Mesodermal cell (in vitro differentiated cells): ENCODE results near the gene BARX1.

Experiments used
- H3K27ac ChIP-seq: 2 replicates; pipeline ENCODE4 v1.7.0; 2013; ENCODE audit warnings: mild to moderate bottlenecking, low read depth, low read length, moderate library complexity; ENCODE audit not compliant: severe bottlenecking
- H3K36me3 ChIP-seq: 2 replicates; pipeline ENCODE4 v1.7.1; 2013; ENCODE audit warnings: mild to moderate bottlenecking, low read length, moderate library complexity; ENCODE audit not compliant: control insufficient read depth, insufficient read depth
- H3K4me1 ChIP-seq: one replicate; pipeline ENCODE4 v1.7.1; 2013; ENCODE audit warnings: mild to moderate bottlenecking, low read length; ENCODE audit not compliant: insufficient read depth, control insufficient read depth, poor library complexity, severe bottlenecking
- H3K4me3 ChIP-seq: 2 replicates; pipeline ENCODE4 v1.7.0; 2013; ENCODE audit warnings: low read length, control low read depth, mild to moderate bottlenecking; ENCODE audit not compliant: insufficient read depth, poor library complexity, severe bottlenecking; ENCODE audit errors: extremely low read depth
- H3K9me3 ChIP-seq: 2 replicates; pipeline ENCODE4 v1.7.1; 2013; ENCODE audit warnings: mild to moderate bottlenecking, low read length, moderate library complexity; ENCODE audit not compliant: control insufficient read depth
- WGBS, 2 experiments: methylation state at CpG; one replicate each; pipeline ENCODE4 v1.1.5; 2013; ENCODE audit warnings: missing lambda C conversion rate in 2 of 2; ENCODE audit not compliant: insufficient coverage in 2 of 2; 5-methylcytosine and 5-hydroxymethylcytosine counted together

BARX1 gene

DNA sequence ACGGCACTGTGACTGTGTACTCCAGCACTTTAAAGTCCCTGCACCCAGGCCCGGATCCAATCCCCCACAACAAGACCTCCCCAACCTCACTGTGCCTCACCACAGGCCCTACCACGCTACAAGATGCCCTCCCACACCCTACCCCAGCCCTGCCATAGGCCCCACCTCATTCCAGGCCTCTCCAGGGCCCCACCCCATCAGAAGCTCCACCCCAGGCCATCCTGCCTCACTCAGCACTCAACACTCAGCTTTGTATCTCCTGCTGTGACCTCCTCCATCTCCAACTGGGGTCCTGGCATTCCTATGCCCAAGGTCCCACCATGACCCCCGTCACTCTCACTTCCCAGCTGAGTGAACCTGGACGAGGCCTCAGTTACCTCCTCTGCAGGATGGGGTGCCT lies 38.8 kb downstream of the BARX1 start:
- 59 to 85% methylated on average over 4 to 5 of the region's 5 CpGs for WGBS, 2 experiments
- Histone ChIP-seq H3K36me3 (no peaks in the 10 kb centered on the region), H3K4me3 (no peak overlapping the region), H3K9me3 (no peaks in the 10 kb centered on the region), H3K4me1 (no peaks in the 10 kb centered on the region), H3K27ac (no peak overlapping the region)

- no peaks in the 10 kb centered on the region for H3K4me1 ChIP-seq
- H3K4me3 ChIP-seq = no peak overlapping the region
- no peaks in the 10 kb centered on the region for H3K9me3 ChIP-seq
- H3K27ac ChIP-seq = no peak overlapping the region
- no peaks in the 10 kb centered on the region for H3K36me3 ChIP-seq
- 55 to 69% methylated on average over 12 to 21 of the region's 27 CpGs for WGBS, 2 experiments
These were observed 43.2 kb downstream of the BARX1 start for GRCh38 chr9:93911801-93912554.

DNA sequence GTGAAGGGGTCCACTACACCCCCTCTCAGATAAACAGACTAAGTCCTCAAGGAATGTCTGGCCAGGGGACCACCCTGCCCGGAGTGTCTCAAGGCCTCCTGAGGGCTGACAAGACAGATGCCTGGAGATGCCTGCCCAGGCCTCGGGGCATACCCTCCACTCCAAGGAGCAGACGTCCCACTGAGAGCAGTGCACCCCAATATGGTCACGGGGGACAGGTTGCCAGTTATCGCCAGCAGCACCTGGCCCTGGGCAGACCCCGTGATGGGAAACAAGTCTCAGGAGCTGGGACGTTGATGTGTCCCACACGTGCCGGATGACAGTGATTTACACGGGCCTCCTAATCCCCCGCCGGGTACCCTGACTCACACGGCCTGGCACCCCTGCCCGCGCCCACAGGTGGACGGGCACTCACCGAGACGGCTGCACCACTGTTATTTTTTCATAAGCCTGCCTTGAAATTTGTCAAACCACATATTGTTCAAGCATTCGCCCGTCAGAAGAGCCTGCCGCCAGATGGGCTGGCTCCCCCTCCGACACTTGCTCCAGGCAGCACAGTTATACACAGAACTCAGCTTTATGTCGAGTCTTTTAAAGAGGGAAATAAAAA lies 43.9 kb downstream of the BARX1 start:
- H3K9me3 ChIP-seq = no peaks in the 10 kb centered on the region
- H3K36me3 ChIP-seq = no peaks in the 10 kb centered on the region
- 87 to 93% methylated on average over 20 to 23 of the region's 23 CpGs for WGBS, 2 experiments
- no peak overlapping the region for H3K27ac ChIP-seq
- H3K4me1 ChIP-seq = no peaks in the 10 kb centered on the region
- H3K4me3 ChIP-seq = no peak overlapping the region

GRCh38 chr9:93910598-93910997 lies 44.6 kb downstream of the BARX1 start:
- WGBS, 2 experiments = 82 to 84% methylated on average over 6 to 7 of the region's 7 CpGs
- no peak overlapping the region for H3K27ac ChIP-seq

GRCh38 chr9:93910196-93910595 lies 45.0 kb downstream of the BARX1 start:
- 90 to 96% methylated on average over 6 to 10 of the region's 10 CpGs for WGBS, 2 experiments
- no peak overlapping the region for H3K4me3 ChIP-seq
- H3K9me3 ChIP-seq = no peaks in the 10 kb centered on the region

More at GRCh38 chr9:93910598-93910997, 44.6 kb downstream of the BARX1 start:
- Histone ChIP-seq H3K4me3 (no peak overlapping the region), H3K4me1 (no peaks in the 10 kb centered on the region), H3K36me3 (no peaks in the 10 kb centered on the region), H3K9me3 (no peaks in the 10 kb centered on the region)

DNA sequence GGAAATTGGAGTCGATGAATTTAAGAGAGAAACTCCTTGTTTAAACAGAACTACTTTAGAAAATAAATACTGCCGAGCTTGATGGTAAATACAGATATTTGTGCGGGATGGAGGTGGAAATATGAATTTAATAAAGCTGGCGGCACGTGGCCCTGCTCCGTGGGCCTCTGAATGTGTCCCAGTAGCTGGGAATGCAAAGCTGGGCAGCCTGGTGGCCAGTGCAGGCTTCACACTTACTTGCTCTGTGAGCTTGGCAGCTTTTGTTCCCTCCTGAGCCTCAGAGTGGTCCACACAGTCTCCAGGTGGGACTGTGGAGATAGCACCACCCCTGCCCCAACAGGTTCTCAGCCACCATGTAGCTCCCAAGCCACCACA lies 45.9 kb downstream of the BARX1 start:
- H3K9me3 ChIP-seq = no peaks in the 10 kb centered on the region
- H3K4me3 ChIP-seq = no peak overlapping the region
- no peaks in the 10 kb centered on the region for H3K36me3 ChIP-seq
- H3K27ac ChIP-seq = no peak overlapping the region
- H3K4me1 ChIP-seq = no peaks in the 10 kb centered on the region
- WGBS, 2 experiments = 71 to 93% methylated on average over 4 to 5 of the region's 6 CpGs

More at GRCh38 chr9:93910196-93910595, 45.0 kb downstream of the BARX1 start:
- Histone ChIP-seq H3K4me1 (no peaks in the 10 kb centered on the region), H3K36me3 (no peaks in the 10 kb centered on the region), H3K27ac (no peak overlapping the region)

DNA sequence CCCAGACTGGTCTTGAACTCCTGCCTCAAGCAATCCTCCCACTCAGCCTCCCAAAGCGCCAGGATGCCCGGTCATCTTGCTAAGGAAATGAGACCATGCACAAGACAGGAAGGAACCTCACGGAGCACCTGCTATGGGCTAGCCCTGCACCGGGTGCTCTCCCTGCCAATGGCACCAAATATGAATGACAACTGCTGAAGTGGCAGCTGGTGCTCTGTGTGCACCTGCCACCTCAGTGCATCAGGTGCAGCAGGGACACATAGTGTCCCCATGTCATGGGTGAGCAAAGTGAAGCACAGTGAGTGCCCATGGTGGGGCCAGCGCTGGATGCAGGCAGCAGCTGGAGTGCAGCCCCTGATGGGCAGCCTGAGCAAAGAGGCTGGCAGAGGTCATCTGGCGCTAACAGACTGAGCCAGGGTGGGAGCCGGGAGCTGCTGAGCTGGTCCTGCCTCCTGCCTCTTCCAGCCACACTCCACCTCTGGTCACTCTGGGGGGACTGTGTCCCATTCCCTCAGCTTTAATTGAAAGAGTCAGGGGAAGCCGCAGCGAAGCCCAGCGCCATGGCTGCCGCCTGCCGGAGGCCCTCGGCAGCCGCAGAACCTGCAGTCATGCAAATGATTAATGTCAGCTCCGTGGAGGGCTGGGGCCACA lies 46.4 kb downstream of the BARX1 start:
- 67 to 80% methylated on average over 8 to 13 of the region's 15 CpGs for WGBS, 2 experiments
- Histone ChIP-seq H3K36me3 (no peaks in the 10 kb centered on the region), H3K27ac (no peak overlapping the region), H3K9me3 (no peaks in the 10 kb centered on the region), H3K4me3 (no peak overlapping the region), H3K4me1 (no peaks in the 10 kb centered on the region)

GRCh38 chr9:93907551-93908199 lies 47.5 kb downstream of the BARX1 start:
- whole genome bisulfite sequencing, 2 experiments = 97 to 100% methylated on average over 3 of the region's 5 CpGs
- H3K9me3 ChIP-seq = no peaks in the 10 kb centered on the region
- no peak overlapping the region for H3K4me3 ChIP-seq
- no peak overlapping the region for H3K27ac ChIP-seq
- H3K4me1 ChIP-seq = no peaks in the 10 kb centered on the region
- no peaks in the 10 kb centered on the region for H3K36me3 ChIP-seq

GRCh38 chr9:93906195-93906880 lies 48.8 kb downstream of the BARX1 start:
- Histone ChIP-seq H3K4me1 (no peaks in the 10 kb centered on the region), H3K27ac (no peak overlapping the region), H3K4me3 (no peak overlapping the region), H3K9me3 (no peaks in the 10 kb centered on the region), H3K36me3 (no peaks in the 10 kb centered on the region)
- WGBS, 2 experiments = 59 to 76% methylated on average over 5 to 8 of the region's 10 CpGs

DNA sequence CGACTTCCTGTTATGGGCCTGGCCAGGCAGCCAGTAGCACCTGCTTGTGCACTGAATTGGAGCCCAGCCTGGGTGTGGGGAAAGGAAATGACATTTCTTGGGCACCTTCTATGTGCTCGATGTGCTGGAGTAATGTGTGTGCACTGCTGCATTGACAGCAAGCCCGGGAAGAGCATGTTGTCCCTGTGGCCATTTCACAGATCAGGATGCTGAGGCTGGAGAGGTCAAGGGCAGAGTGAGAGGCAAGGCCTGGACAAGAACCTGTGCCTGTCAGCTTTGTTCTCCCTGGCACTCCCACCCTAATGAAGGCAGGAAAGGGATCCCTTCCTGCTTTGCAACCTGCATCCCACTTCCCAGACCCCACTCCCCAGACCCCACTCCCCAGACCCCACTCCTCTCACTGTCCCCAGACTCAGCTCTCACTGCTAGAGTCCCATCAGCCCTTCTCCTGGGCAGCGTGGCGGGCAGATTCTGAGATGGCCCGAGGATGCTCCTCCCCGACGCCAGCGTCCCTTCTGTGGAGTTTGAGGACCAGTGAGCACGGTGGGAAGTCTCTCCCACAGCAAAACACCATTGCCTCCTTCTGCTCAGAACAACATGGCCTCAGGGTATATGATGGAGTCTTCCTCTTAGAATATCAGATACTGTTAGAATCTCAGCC lies 49.6 kb downstream of the BARX1 start:
- H3K4me1 ChIP-seq = no peaks in the 10 kb centered on the region

More for the DNA sequence above, 49.6 kb downstream of the BARX1 start:
- 81 to 91% methylated on average over 3 of the region's 10 CpGs for WGBS, 2 experiments
- no peak overlapping the region for H3K4me3 ChIP-seq
- no peak overlapping the region for H3K27ac ChIP-seq
- no peaks in the 10 kb centered on the region for H3K9me3 ChIP-seq
- no peaks in the 10 kb centered on the region for H3K36me3 ChIP-seq
